DOHH2 (cell line): ENCODE data around the gene HYOU1.

ENCODE experiments used
- H3F3A ChIP-seq: fragments of 200-600 bp; sonication (generic), shearing (Covaris generic); 2 replicates; pipeline ENCODE4 v1.6.0; 2016; ENCODE audit warnings: antibody characterized with exemption, mild to moderate bottlenecking; ENCODE audit not compliant: control insufficient read depth, insufficient read depth
- H3K27ac ChIP-seq: fragments of 200-600 bp; sonication (generic); 2 replicates; pipeline ENCODE4 v1.5.1; 2014; ENCODE audit warnings: low read depth, mild to moderate bottlenecking, low read length, moderate library complexity
- H3K27me3 ChIP-seq: fragments of 200-600 bp; sonication (generic); 2 replicates; pipeline ENCODE4 v1.6.1; 2014; ENCODE audit warnings: mild to moderate bottlenecking, low read length, mixed read lengths; ENCODE audit not compliant: control insufficient read depth
- H3K36me3 ChIP-seq: fragments of 200-600 bp; sonication (generic); 2 replicates; pipeline ENCODE4 v1.6.1; 2014; ENCODE audit warnings: mild to moderate bottlenecking, low read length, moderate library complexity, mixed read lengths; ENCODE audit not compliant: control insufficient read depth
- H3K4me1 ChIP-seq: fragments of 200-600 bp; sonication (generic); 2 replicates; pipeline ENCODE4 v1.6.1; 2014; ENCODE audit warnings: mild to moderate bottlenecking, low read length, mixed read lengths; ENCODE audit not compliant: control insufficient read depth
- H3K4me2 ChIP-seq: fragments of 200-600 bp; sonication (generic); 2 replicates; pipeline ENCODE4 v1.6.0; 2014; ENCODE audit warnings: mild to moderate bottlenecking, low read length, moderate library complexity
- H3K4me3 ChIP-seq: fragments of 200-600 bp; sonication (generic); 2 replicates; pipeline ENCODE4 v1.5.1; 2014; ENCODE audit warnings: mild to moderate bottlenecking, low read length, mixed read lengths
- H3K79me2 ChIP-seq: fragments of 200-600 bp; sonication (generic); 2 replicates; pipeline ENCODE4 v1.6.1; 2014; ENCODE audit warnings: mild to moderate bottlenecking, low read length, mixed read lengths; ENCODE audit not compliant: control insufficient read depth
- H3K9me2 ChIP-seq: fragments of 200-600 bp; sonication (generic); replicated peaks from 2 replicates; pipeline ENCODE4 v1.6.1; 2014; ENCODE audit warnings: mild to moderate bottlenecking, low read length, mixed read lengths; ENCODE audit not compliant: control insufficient read depth
- H3K9me3 ChIP-seq: fragments of 200-600 bp; sonication (generic); 2 replicates; pipeline ENCODE4 v1.6.1; 2014; ENCODE audit warnings: antibody characterized with exemption, low read length, mixed read lengths; ENCODE audit not compliant: control insufficient read depth, insufficient read depth
- H4K20me1 ChIP-seq: fragments of 200-600 bp; sonication (generic); 2 replicates; pipeline ENCODE4 v1.6.0; 2014; ENCODE audit warnings: low read depth, mild to moderate bottlenecking, antibody characterized with exemption, low read length, moderate library complexity; ENCODE audit not compliant: control insufficient read depth, insufficient read depth
- CTCF ChIP-seq: fragments of 200-600 bp; sonication (generic); IDR thresholded peaks from one replicate; pipeline ENCODE4 v1.5.1; 2014; ENCODE audit warnings: antibody characterized with exemption, mild to moderate bottlenecking, low read depth, low read length; ENCODE audit not compliant: poor library complexity, severe bottlenecking
- EZH2phosphoT487 ChIP-seq: fragments of 200-600 bp; sonication (generic); IDR thresholded peaks from 2 replicates; pipeline ENCODE4 v1.6.1; 2017; ENCODE audit warnings: borderline replicate concordance, mild to moderate bottlenecking, antibody characterized with exemption, low read length, moderate library complexity, mixed read lengths

HYOU1 gene

GRCh38 chr11:119000906-119001305 is 56.1 kb downstream of the HYOU1 start:
- Histone ChIP-seq H3K9me2 (no peaks in the 10 kb centered on the region), H3K4me1 (peaks cover 23% of the 10 kb centered on the region), H3K4me2 (no peak overlapping the region), H3K27me3 (no peaks in the 10 kb centered on the region), H3K79me2 (peaks cover 40% of the 10 kb centered on the region), H3K27ac (no peak overlapping the region), H3K4me3 (no peak overlapping the region), H4K20me1 (no peaks in the 10 kb centered on the region), H3K36me3 (peaks cover 53% of the 10 kb centered on the region), H3F3A (no peaks in the 10 kb centered on the region), H3K9me3 (no peaks in the 10 kb centered on the region)
- TF ChIP-seq CTCF (no peak), EZH2phosphoT487 (no peak)

- peak overlapping the region; percentile 94 for H3K4me2 ChIP-seq
- no peaks in the 10 kb centered on the region for H3F3A ChIP-seq
- H3K36me3 ChIP-seq: peaks cover 57% of the 10 kb centered on the region
- H3K27me3 ChIP-seq: no peaks in the 10 kb centered on the region
- no peak overlapping the region for H3K27ac ChIP-seq
- no peaks in the 10 kb centered on the region for H3K9me2 ChIP-seq
- H3K4me1 ChIP-seq: peaks cover 23% of the 10 kb centered on the region
- no peaks in the 10 kb centered on the region for H3K9me3 ChIP-seq
- peak overlapping the region; percentile 83 for H3K4me3 ChIP-seq
- no peaks in the 10 kb centered on the region for H4K20me1 ChIP-seq
- H3K79me2 ChIP-seq: peaks cover 50% of the 10 kb centered on the region
- TF ChIP-seq EZH2phosphoT487 (no peak), CTCF (no peak)
Measured at GRCh38 chr11:118998822-118999221, 58.2 kb downstream of the HYOU1 start.

GRCh38 chr11:118998388-118998717 is 58.7 kb downstream of the HYOU1 start:
- no peaks in the 10 kb centered on the region for H3K9me2 ChIP-seq
- no peaks in the 10 kb centered on the region for H3K27me3 ChIP-seq
- peaks cover 57% of the 10 kb centered on the region for H3K36me3 ChIP-seq
- H3K4me1 ChIP-seq: peaks cover 23% of the 10 kb centered on the region
- H3K79me2 ChIP-seq: peaks cover 50% of the 10 kb centered on the region
- TF ChIP-seq EZH2phosphoT487 (no peak), CTCF (no peak)
- peak overlapping the region; percentile 94 for H3K4me2 ChIP-seq
- peak overlapping the region; percentile 83 for H3K4me3 ChIP-seq
- no peaks in the 10 kb centered on the region for H4K20me1 ChIP-seq
- no peaks in the 10 kb centered on the region for H3K9me3 ChIP-seq
- H3F3A ChIP-seq: no peaks in the 10 kb centered on the region
- 0 out of 2 replicates have a peak overlapping the region, but pooled peaks have one; percentile 10 for H3K27ac ChIP-seq
